ENCODE measurements around the gene MBOAT1.
A peak's percentile ranks its signal among the peaks of the same experiment; 100 is the strongest.
"Not testable (repeated sequence)": the region's sequence is repeated elsewhere in the genome, so short reads cannot be mapped to it uniquely, and the experiment has no call there.

Gene MBOAT1, protein sequence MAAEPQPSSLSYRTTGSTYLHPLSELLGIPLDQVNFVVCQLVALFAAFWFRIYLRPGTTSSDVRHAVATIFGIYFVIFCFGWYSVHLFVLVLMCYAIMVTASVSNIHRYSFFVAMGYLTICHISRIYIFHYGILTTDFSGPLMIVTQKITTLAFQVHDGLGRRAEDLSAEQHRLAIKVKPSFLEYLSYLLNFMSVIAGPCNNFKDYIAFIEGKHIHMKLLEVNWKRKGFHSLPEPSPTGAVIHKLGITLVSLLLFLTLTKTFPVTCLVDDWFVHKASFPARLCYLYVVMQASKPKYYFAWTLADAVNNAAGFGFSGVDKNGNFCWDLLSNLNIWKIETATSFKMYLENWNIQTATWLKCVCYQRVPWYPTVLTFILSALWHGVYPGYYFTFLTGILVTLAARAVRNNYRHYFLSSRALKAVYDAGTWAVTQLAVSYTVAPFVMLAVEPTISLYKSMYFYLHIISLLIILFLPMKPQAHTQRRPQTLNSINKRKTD

DNA sequence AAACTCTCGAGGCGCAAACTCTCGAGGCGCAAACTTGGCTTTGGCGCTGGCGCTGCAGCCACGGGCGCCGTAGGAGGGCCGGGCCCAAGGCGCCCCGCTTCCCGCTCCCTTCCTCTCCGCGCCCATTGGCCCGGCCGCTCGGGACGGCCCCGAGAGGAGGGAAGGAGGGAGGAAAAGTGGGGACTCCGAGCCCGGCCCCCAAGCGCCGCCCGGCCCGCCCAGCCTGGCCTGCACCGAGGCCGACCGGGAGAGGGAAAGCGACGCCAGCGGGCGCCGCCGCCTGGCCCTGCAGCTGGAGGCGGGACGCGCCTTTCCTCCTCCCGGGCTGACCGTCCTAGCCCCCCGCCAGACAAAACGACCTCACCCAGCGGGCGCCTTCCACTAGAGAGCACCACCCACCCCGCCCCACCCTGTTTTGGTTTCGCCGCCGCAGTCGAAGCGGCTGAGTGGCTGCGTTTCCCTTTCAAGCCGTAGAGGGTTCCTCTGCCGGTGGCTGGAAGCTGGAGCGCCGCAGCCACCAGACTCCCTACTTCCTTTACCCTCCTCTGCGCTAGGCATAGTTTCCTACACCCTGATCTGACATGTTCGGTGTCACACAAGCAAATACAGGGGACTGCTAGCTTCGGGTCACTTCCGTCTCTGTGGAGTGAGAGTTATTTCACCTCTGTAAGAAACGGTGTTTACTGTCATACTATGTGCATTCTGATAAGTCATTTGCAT is at the start of gene MBOAT1:
TSS of gene MBOAT1 (minus strand) at position 78 of the 720 bp plus-strand sequence. CDS start 235 bp downstream, outside the sequence.
- peak; percentile 83 for FAIRE-seq

DNA sequence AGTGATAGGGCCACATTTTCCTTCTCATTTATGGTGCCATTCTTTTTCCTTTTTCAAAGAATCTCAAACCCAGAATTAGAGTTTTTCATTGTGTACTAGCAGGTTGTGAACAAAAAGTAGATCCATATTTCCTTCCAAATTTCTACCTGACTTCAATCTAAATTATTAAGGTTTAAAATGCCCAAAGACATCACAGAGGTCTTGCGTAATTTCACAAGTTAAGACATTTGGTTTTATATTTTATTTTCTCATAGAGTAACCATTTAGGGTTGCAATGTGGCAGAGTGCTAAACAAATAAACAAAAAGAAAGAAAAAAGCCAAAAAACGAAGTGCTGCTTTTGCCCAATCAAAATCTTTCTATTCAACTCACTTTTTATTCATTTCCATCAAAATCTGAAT is 49.4 kb upstream of the MBOAT1 start:
- FAIRE-seq: no peak

More for the DNA sequence above, at the start of gene MBOAT1:
- DNase-seq (ENCODE audit: extremely low spot score, insufficient read length, low read depth): peak; percentile 55

DNA sequence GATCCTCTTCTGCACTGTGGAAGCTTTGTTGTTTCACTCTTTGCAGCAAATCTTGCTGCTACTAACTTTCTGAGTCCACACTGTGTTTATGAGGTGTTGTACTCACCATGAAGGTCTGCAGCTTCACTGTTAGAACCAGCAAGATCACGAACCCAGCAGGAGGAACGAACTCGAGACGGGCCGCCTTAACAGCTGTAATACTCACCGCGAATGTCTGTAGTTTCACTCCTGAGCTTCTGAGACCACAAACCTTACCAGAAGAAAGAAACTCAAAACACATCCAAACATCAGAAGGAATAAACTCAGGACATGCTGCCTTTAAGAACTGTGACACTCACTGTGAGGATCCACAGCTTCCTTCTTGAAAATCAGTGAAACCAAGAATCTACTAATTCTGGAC is 48.1 kb upstream of the MBOAT1 start:
- DNase-seq (ENCODE audit: extremely low spot score, insufficient read length, low read depth) (no peak), FAIRE-seq (no peak)

More for the DNA sequence above, 49.4 kb upstream of the MBOAT1 start:
- no peak for DNase-seq (ENCODE audit: extremely low spot score, insufficient read length, low read depth)

DNA sequence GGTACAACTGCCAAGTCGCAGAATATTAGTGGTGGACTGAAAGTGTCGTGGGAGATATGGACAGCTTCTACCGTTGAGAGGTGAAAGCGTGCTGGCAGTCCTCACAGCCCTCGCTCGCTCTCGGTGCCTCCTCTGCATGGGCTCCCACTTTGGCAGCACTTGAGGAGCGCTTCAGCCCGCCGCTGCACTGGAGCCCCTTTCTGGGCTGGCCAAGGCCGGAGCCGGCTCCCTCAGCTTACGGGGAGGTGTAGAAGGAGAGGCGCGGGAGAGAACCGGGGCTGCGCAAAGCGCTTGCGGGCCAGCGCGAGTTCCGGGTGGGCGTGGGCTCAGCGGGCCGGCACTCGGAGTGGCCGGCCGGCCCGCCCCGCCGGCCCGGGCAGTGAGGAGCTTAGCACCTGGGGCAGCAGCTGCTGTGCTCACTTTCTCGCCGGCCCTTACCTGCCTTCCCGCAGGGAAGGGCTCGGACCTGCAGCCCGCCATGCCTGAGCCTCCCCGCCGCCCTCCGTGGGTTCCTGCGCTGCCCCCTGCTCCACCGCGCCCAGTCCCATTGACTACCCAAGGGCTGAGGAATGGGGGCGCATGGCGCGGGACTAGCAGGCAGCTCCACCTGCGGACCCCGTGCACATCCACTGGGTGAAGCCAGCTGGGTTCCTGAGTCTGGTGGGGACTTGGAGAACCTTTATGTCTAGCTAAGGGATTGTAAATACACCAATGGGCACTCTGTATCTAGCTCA is 47.2 kb upstream of the MBOAT1 start:
- DNase-seq (ENCODE audit: extremely low spot score, insufficient read length, low read depth) (no peak), FAIRE-seq (no peak)

DNA sequence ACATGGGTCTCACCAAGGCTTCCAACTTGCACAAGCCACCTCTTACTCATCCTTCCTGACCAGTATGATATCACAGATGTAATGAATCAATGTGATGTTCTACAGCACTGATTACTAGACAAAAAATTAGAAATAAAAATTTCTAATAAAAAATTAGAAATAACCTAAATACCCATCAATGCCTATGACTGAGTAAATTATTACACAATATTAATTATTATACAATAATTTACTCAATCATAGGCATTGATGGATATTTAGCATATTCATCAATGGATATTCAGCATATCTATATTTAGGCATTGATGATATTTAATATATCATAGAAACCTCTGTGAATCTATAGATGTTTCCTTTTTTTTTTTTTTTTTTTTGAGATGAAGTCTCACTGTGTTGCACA is 43.2 kb upstream of the MBOAT1 start:
- DNase-seq (ENCODE audit: extremely low spot score, insufficient read length, low read depth) (no peak), FAIRE-seq (no peak)

DNA sequence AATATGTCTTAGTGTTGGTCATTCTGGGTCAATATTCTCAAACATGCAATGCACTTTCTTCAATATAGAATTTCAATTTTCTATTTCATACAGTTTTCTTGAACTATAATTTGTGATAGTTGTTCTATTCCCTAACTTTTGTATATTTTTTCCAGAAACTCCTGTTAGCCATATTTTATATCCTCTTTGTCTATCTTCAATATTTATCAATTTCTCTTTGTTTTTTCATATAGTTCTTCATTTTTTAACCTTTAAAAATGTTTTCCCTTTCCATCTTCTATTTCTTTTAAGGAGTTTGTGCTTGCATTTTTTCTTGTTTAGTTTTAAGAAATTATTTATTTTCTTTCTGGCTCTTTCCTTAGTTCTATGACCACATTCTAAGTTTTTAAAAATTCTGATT is 42.0 kb upstream of the MBOAT1 start:
- no peak for FAIRE-seq
- no peak for DNase-seq (ENCODE audit: extremely low spot score, insufficient read length, low read depth)

DNA sequence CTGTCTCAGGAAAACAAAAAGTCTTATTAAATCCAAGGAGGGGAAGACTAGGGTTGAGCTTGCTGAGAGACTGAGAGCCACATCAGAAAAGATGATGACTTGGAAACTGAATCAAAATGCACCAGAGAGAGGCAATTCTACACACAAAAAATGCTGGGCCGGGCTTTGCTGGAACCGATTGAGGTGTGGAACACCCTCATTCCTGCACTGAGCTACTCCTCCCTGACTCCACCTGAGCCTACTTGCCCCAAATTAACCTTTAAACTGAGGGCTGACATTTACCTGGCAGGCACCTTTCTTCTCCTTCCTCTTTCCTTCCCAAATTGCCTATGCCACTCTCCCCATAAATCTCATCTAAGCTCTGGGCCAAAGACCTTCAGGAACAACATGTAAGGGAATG is 40.8 kb upstream of the MBOAT1 start:
- DNase-seq (ENCODE audit: extremely low spot score, insufficient read length, low read depth) (no peak), FAIRE-seq (no peak)

DNA sequence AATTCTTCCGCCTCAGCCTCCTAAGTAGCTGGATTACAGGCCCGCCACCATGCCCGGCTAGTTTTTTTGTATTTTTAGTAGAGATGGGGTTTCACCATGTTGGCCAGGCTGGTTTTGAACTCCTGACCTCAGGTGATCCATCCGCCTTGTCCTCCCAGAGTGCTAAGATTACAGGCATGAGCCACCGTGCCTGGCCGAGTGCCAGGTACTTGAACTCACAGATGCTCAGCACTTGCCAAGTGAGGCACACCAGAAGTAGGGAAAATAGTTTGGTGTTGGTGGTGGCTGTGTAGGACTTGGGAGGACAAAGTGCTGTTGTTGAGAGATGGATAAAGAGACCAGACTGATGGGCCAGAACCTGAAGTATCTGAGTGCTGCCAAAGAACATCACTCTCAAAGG is 40.0 kb upstream of the MBOAT1 start:
- no peak for DNase-seq (ENCODE audit: extremely low spot score, insufficient read length, low read depth)
- FAIRE-seq: no peak

DNA sequence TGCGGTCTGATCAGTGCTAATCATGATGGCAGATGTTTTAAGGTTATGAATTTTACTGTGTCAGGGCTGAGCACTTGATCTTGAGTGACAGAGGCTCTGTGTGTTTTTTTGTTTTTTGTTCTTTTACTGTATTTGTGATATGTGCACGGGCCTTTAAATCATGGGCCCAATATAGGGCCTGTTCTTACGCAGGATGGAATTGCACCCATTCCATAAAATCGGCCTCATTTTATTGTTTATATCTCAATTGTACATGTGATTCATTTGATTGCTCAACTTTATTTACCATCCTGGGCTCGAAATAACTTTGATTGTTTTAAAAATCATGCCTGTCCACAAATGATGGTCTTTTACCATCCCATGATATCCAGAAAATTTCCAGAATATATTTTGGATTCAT is 39.3 kb upstream of the MBOAT1 start:
- DNase-seq (ENCODE audit: extremely low spot score, insufficient read length, low read depth) (no peak), FAIRE-seq (no peak)

DNA sequence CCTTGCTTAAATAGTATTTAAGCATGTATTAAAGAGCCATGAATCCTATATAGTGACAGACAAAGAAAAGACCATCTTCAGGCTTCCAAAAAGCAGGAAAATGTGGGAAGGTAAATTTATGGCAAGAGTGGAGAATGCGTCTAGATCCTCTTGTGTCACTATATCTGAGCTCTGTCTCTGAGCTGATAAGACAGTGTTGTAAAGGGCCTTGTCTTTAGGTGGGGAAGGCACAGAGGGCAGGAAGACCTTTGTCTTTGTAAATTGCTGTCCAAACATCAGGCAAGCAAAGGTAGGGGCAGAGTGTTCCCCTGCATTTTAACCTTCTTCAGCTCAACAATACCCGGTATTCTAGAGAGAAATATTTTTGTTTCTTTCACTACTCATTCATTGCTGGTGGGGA is 33.9 kb upstream of the MBOAT1 start:
- DNase-seq (ENCODE audit: extremely low spot score, insufficient read length, low read depth): no peak
- no peak for FAIRE-seq

DNA sequence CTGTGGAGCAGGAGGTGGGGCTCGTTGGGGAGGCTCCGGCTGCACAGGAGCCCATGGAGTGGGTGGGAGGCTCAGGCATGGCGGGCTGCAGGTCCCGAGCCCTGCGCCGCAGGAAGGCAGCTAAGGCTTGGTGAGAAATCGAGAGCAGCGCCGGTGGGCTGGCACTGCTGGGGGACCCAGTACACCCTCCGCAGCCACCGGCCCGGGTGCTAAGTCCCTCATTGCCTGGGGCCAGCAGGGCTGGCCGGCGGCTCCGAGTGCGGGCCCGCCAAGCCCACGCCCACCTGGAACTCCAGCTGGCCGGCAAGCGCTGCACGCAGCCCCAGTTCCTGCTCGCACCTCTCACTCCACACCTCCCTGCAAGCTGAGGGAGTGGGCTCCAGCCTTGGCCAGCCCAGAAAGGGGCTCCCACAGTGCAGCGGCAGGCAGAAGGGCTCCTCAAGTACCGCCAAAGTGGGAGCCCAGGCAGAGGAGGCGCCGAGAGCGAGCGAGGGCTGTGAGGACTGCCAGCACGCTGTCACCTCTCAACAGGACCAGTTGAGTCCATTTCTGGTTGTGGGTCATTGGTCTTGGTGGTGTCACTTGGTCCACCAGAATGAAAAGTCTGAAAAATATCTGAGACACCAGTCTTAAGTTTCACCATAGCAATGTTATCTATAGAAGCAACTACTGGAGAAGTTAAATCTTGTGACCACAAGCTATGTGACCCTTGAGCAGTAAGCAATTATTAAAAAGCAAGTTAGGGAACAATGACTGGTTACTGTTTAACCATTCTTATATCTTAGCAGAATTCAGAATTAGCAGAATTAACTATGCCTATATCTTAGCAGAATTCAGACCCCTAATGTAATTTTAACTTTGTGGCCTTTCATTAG is 32.8 kb upstream of the MBOAT1 start:
- not testable (repeated sequence) for FAIRE-seq; DNase-seq (ENCODE audit: extremely low spot score, insufficient read length, low read depth)

DNA sequence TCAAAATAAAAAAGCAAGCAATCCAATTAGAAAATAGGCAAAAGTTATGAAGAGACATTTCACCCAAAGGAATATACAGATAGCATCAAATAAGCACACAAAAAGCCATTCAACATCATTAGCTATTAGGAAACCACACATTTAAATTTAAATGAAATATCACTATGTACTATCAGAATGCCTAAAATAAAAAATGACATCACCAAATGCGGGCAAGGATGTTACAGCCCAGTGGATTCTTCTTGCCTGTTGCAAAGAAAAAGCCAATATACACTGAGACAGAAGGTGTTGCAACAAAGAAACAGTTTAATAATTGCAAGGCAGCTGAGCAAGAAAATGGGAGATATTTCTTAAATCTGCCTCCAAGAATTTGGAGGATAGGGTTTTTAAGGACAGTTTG is 31.0 kb upstream of the MBOAT1 start:
- DNase-seq (ENCODE audit: extremely low spot score, insufficient read length, low read depth) (no peak), FAIRE-seq (no peak)

DNA sequence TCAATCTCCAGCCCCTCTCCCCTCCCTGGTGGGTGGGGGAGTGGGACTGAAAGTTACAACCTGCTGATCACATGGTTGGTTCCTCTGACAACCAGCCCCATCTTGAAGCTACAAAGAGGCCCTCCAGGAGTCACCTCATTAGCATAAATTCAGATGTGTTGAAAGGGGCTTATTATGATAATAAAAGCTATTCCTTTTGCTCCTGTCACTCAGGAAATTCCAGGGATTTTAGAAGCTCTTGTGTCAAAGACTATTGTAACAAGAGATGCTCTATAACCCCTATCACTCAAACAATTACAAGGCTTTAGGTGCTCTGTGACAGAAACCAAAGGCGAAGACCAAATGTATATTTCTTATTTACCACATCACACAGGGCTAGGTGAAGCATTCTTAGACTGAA is 30.1 kb upstream of the MBOAT1 start:
- no peak for FAIRE-seq
- DNase-seq (ENCODE audit: extremely low spot score, insufficient read length, low read depth): no peak

DNA sequence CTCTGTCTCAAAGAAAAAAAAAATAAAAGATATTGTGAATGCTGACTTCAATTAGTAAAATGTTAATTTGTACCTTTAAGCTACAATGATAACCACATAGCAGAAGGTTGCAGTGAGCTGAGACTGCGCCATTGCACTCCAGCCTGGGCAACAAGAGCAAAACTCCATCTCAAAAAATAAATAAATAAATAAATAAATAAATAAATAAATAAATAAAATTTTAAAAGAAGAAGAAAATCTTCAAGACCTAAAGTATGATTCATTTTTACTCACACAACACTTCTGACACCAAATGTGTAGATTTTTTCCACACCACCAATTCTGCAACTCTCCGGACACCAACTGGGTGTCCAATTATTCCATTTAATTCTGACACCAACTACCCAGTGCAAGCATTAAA is 28.8 kb upstream of the MBOAT1 start:
- DNase-seq (ENCODE audit: extremely low spot score, insufficient read length, low read depth): no peak
- no peak for FAIRE-seq

DNA sequence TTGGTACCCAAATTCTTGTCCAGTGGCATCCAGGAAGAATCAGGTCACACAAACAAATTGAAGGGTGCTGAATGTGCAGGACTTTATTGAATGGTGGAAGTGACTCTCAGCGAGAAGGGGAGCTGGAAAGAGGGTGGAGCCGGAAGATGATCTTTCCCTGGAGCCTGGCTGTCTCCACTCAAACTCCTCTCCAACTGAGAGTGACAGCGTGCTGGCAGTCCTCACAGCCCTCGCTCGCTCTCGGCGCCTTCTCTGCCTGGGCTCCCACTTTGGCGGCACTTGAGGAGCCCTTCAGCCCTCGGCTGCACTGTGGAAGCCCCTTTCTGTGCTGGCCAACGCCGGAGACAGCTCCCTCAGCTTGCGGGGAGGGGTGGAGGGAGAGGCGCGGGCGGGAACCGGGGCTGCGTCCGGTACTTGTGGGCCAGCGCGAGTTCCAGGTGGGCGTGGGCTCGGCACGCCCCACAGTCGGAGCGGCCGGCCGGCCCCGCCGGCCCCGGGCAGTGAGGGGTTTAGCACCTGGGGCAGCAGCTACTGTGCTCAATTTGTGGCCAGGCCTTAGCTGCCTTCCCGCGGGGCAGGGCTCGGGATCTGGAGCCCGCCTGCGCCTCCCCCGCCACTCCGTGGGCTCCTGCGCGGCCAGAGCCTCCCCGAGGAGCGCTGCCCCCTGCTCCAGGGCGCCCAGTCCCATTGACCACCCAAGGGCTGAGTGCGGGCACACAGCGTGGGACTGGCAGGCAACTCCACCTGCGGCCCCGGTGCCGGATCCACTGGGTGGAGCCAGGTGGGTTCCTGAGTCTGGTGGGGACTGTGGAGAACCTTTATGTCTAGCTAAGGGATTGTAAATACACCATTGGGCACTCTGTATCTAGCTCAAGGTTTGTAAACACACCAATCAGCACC is 26.7 kb upstream of the MBOAT1 start:
- no peak for DNase-seq (ENCODE audit: extremely low spot score, insufficient read length, low read depth)
- FAIRE-seq: no peak

DNA sequence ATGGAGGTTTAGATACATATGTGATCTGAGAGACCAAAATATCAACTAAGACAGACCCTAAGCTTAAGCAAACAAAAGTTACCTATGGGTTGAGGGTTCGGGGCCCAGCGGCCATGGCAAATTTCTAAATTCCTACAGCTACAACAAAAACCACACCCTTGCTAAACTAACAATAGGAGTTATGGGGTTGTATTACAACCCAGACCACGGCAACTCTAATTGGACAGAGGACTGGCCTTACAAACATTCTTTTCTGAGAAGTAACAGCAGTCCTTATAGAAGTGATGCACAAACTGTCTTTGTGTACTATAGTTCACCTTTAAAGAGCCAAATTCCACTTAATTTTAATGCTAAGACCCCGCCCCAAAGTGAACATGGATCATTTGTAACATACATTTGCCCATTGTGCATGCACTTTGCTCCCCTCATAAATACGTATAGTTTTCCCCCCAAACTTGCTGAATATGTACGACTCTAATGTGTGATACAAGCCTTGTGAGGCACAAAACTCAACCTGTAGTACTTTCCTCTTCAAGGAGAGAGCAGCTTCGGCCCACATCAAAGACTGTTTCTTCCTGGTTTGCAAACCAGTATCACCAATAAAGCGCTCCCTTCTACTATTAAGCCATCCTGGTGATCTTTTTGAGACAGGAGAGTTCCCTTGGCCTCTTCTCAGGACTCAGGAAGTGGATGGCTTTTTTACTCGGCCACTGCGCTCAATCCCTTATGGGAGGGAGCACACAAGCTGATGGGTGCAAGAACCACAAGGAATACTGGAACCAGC is 25.6 kb upstream of the MBOAT1 start:
- no peak for DNase-seq (ENCODE audit: extremely low spot score, insufficient read length, low read depth)

DNA sequence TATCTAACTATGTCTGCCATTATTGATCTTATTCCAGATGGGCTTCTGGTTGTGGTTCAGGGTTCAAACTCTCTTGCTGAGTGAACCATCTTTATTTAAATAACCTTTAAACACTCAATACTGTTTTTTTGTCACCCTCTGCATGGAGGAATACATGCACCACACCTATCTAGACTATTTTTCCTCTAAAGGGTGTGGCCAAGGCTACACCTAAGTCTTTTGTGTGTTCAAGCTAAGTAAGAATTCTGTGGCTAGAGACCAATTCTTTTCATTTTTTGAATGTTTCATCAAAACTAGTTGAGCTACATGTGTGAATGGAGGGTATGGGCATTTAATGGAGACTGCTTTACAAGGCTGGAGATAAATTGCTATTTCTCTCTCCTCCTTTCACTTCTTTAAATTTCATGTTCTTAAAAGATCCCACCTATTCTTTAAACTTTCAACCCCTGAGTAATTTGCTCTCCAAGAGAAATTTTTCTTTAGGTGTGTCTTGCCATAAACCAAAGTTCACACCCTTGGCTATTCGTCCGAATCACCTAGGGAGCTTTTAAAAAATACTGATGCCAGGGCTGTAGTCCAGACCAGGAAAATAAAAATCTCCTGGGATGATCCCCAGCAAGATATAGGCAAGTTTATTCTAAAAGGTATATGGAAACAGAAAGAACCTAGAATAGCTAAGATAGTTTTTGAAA is 24.8 kb upstream of the MBOAT1 start:
- DNase-seq (ENCODE audit: extremely low spot score, insufficient read length, low read depth) (no peak), FAIRE-seq (no peak)

More for the DNA sequence above, 25.6 kb upstream of the MBOAT1 start:
- no peak for FAIRE-seq

Data from GM18507 (cell line).